ENCODE results near the gene KCNH1.

Gene KCNH1

DNA sequence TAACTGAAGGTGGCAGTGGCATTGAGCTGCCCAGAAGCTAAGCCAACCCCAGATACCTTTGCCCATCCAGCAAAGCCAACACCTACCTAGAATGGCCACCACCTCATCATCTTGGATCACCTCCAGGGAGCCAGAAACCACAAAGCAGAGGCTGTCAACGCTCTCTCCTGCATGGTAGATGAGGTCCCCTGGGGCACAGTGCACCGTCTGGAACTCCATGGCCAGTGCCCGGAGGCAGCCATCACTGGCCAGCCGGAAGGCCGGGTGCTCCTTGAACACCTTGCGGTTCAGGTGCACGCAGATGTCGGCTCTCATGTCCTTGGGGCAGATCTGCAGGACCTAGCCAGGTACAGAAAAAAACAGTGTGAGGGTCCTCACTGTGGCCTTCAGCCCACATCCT is 336.5 kb downstream of the KCNH1 start:
- H3K4me3 ChIP-seq (ENCODE audit: low read depth, low read length), result no peak overlapping the region
- TF ChIP-seq, protein P1, sequence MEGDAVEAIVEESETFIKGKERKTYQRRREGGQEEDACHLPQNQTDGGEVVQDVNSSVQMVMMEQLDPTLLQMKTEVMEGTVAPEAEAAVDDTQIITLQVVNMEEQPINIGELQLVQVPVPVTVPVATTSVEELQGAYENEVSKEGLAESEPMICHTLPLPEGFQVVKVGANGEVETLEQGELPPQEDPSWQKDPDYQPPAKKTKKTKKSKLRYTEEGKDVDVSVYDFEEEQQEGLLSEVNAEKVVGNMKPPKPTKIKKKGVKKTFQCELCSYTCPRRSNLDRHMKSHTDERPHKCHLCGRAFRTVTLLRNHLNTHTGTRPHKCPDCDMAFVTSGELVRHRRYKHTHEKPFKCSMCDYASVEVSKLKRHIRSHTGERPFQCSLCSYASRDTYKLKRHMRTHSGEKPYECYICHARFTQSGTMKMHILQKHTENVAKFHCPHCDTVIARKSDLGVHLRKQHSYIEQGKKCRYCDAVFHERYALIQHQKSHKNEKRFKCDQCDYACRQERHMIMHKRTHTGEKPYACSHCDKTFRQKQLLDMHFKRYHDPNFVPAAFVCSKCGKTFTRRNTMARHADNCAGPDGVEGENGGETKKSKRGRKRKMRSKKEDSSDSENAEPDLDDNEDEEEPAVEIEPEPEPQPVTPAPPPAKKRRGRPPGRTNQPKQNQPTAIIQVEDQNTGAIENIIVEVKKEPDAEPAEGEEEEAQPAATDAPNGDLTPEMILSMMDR (IDR thresholded peaks at IDR 0.05; ENCODE audit: low read depth, low read length, missing control alignments), result no peak
- DNase-seq (ENCODE audit: low read depth), result no peak

DNA sequence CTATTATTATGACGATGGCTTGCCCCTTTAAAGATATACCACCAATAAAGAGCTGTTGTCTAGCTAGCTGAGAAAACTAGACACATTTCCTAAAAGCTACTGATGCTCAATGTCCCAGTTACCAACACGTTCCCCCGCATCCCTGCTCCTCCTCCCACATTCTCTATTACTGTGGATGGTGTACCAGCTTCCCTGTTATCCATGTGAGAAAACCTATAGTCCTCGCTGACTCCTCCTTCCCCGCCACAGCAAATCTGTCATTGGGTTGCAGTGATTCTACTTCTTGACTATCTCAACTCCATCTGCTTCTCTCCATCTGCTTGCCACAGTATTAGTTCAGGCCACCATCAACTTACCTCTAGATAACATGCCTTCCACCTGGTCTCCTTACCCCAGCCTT is 337.5 kb downstream of the KCNH1 start:
- no peak for DNase-seq (ENCODE audit: low read depth)
- TF ChIP-seq, protein P1 (IDR thresholded peaks at IDR 0.05; ENCODE audit: low read depth, low read length, missing control alignments), result no peak
- H3K4me3 ChIP-seq (ENCODE audit: low read depth, low read length), result no peak overlapping the region

DNA sequence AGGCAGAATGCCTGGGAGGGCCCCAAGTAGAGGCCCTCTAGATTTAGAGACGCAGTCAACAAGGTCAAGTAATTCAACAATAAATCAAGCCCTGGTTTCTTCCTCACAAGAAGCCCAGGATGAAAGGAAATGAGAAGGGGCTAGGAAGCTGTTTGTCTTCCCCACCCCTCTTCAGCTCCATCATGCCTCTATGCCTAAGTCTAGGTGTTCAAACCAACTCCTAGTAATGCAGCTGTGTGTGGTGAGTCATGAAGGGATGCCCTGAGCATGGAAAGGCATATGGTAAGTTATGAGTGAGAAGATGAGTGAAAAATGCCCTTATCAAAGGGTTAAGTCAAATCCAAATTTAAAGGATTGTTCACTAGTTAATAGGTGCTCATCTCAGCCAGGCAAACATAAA is 339.5 kb downstream of the KCNH1 start:
- DNase-seq (ENCODE audit: low read depth), result no peak
- H3K4me3 ChIP-seq (ENCODE audit: low read depth, low read length), result no peak overlapping the region
- TF ChIP-seq, protein P1 (IDR thresholded peaks at IDR 0.05; ENCODE audit: low read depth, low read length, missing control alignments), result no peak

DNA sequence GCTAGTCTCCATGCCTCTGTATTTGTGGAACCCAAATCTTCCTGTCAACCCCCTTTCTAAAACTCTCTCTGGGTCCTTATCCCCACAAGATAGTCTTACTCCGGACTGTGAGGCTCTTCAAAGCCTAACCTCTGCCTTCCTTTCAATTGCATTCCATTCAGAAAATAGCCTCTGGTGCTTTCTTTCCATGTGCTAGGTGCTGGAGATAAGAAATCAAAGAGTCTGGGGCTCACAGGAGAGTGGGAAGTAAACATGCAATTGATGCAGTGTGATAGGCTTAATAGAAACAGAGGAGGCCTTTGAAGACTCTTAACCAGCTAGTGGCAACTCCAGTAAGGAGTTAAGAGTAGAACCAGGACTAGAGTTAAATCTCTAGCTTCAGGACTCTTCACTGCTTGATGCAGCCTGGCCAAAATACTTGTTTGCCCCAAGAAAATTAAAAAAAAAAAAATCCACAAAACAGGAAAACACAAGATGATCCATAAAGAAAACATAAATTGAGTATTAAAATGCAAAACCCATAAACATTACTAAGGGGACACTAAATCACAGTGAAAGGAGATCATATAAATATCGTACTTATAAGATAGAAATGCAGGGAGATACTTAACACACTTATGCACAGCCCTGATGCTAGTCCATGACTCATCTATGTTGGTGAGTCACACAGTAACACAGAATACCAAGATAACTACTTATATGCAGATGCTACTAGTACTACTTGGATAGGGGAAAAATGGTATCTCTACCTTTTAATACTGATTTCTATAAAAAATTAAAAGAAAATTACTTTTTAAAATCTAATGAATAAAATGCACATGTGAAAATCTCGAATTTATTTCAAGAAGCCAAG is 341.5 kb downstream of the KCNH1 start:
- no peak for DNase-seq (ENCODE audit: low read depth)
- TF ChIP-seq, protein P1 (IDR thresholded peaks at IDR 0.05; ENCODE audit: low read depth, low read length, missing control alignments), result no peak
- no peak overlapping the region for H3K4me3 ChIP-seq (ENCODE audit: low read depth, low read length)

DNA sequence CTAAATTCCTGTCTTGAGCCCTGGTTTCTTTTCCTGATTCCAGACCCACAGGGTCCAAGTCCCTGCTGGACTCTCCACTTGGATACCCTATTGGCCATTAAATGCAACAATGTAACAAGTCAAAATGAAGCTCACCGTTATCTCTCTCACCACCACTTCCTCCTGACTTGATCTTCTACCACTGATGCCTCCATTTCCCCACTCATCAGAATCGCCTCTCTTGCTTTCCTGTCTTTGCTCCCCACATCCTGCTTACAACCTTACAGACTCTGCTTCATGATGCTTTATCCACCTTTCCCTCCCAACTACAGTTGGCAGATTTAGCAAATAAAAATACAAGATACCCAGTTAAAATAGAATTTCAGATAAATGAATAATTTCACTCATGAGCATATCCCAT is 343.8 kb downstream of the KCNH1 start:
- no peak overlapping the region for H3K4me3 ChIP-seq (ENCODE audit: low read depth, low read length)
- TF ChIP-seq, protein P1 (IDR thresholded peaks at IDR 0.05; ENCODE audit: low read depth, low read length, missing control alignments), result no peak
- DNase-seq (ENCODE audit: low read depth), result no peak

DNA sequence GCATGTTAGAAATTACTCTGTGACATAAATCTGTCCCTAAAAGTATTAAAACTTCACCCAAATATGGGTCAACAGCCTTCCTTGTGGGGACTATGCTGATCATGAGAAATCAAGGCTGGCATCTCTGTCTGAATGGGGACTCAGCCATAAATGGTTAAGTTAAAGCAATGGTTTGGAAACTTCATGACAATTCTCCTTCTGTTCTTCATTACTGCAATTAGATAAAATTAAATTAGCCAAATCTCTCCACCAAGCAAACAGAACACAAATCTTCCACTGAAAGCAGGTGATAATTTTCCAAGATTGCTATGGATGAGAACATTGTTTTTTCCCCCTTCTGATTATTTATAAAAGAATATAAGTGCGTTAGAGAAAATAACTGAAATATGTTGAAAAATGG is 346.1 kb downstream of the KCNH1 start:
- no peak overlapping the region for H3K4me3 ChIP-seq (ENCODE audit: low read depth, low read length)
- TF ChIP-seq, protein P1 (IDR thresholded peaks at IDR 0.05; ENCODE audit: low read depth, low read length, missing control alignments), result no peak
- DNase-seq (ENCODE audit: low read depth), result no peak

DNA sequence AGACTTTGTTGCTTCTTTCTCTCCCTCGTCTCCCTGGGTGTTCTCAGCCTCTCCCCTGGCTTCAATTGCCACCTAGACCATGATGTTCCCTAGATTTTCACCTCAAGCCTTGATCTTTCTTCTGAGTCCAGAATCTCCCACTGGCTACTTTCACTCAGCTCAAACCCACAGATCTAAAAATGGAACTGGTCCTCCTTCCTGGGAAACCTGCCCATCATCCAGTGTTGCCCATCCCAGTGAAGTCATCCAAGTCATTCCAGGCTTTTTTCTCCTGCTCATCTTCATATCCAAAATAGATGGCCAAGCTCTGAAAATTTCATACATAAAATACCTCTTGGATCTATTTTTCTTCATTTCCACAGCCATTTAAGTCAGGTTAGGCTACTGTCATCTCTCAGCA is 347.4 kb downstream of the KCNH1 start:
- TF ChIP-seq, protein P1 (IDR thresholded peaks at IDR 0.05; ENCODE audit: low read depth, low read length, missing control alignments), result no peak
- H3K4me3 ChIP-seq (ENCODE audit: low read depth, low read length), result no peak overlapping the region
- DNase-seq (ENCODE audit: low read depth), result no peak

All from GM12864 (cell line).